Mesothelial cell of epicardium (in vitro differentiated cells): ENCODE data around the gene FHIP2A. TPM values are rescaled to one million over a fixed set of nuclear protein-coding genes. Genes with fewer than 3 reads are reported as not detected.
A peak's percentile ranks its signal among the peaks of the same experiment; 100 is the strongest.

Experiments
- DNase-seq, 2 experiments: peaks; one replicate each; pipeline ENCODE4 v3.0.0; 2021; ENCODE audit warnings: low spot score in 2 of 2; ENCODE audit not compliant: unreplicated experiment in 2 of 2
- H3K27ac Mint-ChIP-seq: 2 replicates; pipeline ENCODE4 v1.8.0; 2021; ENCODE audit warnings: mixed read lengths
- H3K27me3 Mint-ChIP-seq: 2 replicates; pipeline ENCODE4 v1.8.0; 2021; ENCODE audit warnings: low read depth, mixed read lengths
- H3K36me3 Mint-ChIP-seq: 2 replicates; pipeline ENCODE4 v1.8.0; 2021; ENCODE audit warnings: mixed read lengths
- H3K4me1 Mint-ChIP-seq: 2 replicates; pipeline ENCODE4 v1.8.0; 2021; ENCODE audit warnings: mixed read lengths
- H3K4me3 Mint-ChIP-seq: 2 replicates; pipeline ENCODE4 v1.8.0; 2021; ENCODE audit warnings: mild to moderate bottlenecking, moderate library complexity, mixed read lengths
- H3K9me3 Mint-ChIP-seq: 2 replicates; pipeline ENCODE4 v1.8.0; 2021; ENCODE audit warnings: mixed read lengths
- total RNA-seq: library from RNA; stranded (reverse); gene quantifications from 3 replicates; pipeline ENCODE4 v1.2.1, GENCODE V29; 2021
- TF ChIP-seq, protein P1 (sequence below): fragments of 200-600 bp; sonication (generic); IDR thresholded peaks from one replicate; pipeline ENCODE4 v1.5.0; 2021; ENCODE audit warnings: antibody characterized with exemption; ENCODE audit not compliant: unreplicated experiment

FHIP2A gene
- total RNA-seq, 1 donor from 2014 or later: 41.9 TPM

DNA sequence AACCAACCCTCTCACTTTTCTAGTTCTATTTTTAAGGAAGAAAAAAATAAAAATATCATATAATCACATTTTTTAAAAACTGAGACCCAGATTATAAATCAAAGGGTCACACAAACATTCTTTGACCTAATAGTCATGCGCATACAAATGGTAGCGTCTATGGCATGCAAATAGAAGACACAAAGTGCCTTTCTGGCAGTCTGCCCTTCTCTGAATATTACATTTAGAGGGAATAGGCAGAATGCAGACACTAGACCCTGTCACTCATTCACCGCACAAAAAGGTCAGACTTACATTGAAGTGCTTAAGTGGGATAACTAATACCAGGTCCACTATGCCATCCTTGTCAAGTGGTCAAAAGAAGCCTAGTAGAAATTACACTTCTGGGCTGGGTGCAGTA, 26.5 kb upstream of the FHIP2A start:
- TF ChIP-seq, protein P1, sequence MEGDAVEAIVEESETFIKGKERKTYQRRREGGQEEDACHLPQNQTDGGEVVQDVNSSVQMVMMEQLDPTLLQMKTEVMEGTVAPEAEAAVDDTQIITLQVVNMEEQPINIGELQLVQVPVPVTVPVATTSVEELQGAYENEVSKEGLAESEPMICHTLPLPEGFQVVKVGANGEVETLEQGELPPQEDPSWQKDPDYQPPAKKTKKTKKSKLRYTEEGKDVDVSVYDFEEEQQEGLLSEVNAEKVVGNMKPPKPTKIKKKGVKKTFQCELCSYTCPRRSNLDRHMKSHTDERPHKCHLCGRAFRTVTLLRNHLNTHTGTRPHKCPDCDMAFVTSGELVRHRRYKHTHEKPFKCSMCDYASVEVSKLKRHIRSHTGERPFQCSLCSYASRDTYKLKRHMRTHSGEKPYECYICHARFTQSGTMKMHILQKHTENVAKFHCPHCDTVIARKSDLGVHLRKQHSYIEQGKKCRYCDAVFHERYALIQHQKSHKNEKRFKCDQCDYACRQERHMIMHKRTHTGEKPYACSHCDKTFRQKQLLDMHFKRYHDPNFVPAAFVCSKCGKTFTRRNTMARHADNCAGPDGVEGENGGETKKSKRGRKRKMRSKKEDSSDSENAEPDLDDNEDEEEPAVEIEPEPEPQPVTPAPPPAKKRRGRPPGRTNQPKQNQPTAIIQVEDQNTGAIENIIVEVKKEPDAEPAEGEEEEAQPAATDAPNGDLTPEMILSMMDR: no peak
- no peak for DNase-seq
- Mint-ChIP-seq H3K4me1 (no peaks in the 10 kb centered on the region), H3K36me3 (no peaks in the 10 kb centered on the region), H3K4me3 (no peak overlapping the region), H3K27me3 (no peaks in the 10 kb centered on the region), H3K9me3 (peaks cover 16% of the 10 kb centered on the region), H3K27ac (peak overlapping the region; percentile 54)

DNA sequence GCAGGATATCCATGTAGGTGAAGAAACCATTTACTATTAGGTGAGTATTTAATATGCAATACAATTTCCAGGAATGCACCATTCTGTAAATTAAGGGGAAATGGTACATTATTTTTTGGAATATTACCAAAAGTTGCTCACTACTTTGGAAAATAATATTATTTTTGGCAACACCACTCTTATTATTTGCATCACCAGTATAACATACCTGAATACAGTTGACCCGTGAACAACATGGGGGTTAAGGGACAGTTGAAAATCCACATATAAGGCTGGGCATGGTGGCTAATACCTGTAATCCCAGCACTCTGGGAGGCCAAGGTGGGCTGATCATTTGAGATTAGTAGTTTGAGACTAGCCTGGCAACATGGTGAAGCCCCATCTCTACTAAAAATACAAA, 21.2 kb upstream of the FHIP2A start:
- Mint-ChIP-seq H3K4me1 (no peaks in the 10 kb centered on the region), H3K27ac (no peak overlapping the region), H3K27me3 (no peaks in the 10 kb centered on the region), H3K9me3 (peaks cover 11% of the 10 kb centered on the region), H3K36me3 (no peaks in the 10 kb centered on the region), H3K4me3 (no peak overlapping the region)
- no peak for DNase-seq
- TF ChIP-seq, protein P1: no peak

DNA sequence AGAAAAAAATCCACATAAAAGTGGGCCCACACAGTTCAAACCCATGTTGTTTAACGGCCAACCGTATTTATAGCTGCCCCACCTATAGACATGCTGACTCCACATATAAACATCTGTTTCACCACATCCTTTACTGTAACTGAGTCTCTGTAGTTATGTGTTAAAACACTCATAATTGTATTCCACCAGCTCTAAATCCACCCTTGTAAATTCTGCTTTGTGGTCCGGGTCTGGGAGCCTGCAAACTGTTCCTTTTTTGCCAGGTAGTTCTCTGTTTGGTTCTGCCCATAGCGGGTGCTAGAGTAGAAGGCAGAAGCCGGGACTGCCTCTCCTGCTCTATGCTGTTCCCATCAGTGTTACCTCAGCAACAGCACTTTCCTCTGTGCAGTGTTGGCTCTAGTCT, 20.2 kb upstream of the FHIP2A start:
- Mint-ChIP-seq H3K9me3 (peaks cover 11% of the 10 kb centered on the region), H3K27me3 (no peaks in the 10 kb centered on the region), H3K27ac (no peak overlapping the region), H3K36me3 (no peaks in the 10 kb centered on the region), H3K4me3 (no peak overlapping the region), H3K4me1 (no peaks in the 10 kb centered on the region)
- TF ChIP-seq, protein P1: no peak
- no peak for DNase-seq

DNA sequence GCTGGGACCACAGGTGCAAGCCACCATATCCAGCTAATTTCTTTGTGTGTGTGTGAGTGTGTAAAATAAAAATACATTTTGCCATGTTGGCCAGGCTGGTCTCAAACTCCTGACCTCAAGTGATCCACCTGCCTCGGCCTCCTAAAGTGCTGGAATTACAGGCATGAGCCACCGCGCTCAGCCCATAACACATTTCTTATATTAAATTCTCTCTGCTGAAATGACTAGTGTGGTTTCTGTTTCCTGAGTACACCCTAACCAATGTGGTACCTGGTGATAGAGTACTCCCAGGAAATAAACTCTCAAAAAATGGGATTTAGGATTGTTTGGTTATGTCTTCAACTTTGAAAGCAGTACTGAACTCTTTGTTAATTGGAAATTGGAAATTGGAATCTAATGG, 19.4 kb upstream of the FHIP2A start:
- H3K4me1 Mint-ChIP-seq: peaks cover 3% of the 10 kb centered on the region
- no peaks in the 10 kb centered on the region for H3K27me3 Mint-ChIP-seq
- no peak overlapping the region for H3K27ac Mint-ChIP-seq
- no peak overlapping the region for H3K4me3 Mint-ChIP-seq
- DNase-seq: no peak
- TF ChIP-seq, protein P1: no peak
- H3K9me3 Mint-ChIP-seq: peaks cover 5% of the 10 kb centered on the region
- no peaks in the 10 kb centered on the region for H3K36me3 Mint-ChIP-seq

DNA sequence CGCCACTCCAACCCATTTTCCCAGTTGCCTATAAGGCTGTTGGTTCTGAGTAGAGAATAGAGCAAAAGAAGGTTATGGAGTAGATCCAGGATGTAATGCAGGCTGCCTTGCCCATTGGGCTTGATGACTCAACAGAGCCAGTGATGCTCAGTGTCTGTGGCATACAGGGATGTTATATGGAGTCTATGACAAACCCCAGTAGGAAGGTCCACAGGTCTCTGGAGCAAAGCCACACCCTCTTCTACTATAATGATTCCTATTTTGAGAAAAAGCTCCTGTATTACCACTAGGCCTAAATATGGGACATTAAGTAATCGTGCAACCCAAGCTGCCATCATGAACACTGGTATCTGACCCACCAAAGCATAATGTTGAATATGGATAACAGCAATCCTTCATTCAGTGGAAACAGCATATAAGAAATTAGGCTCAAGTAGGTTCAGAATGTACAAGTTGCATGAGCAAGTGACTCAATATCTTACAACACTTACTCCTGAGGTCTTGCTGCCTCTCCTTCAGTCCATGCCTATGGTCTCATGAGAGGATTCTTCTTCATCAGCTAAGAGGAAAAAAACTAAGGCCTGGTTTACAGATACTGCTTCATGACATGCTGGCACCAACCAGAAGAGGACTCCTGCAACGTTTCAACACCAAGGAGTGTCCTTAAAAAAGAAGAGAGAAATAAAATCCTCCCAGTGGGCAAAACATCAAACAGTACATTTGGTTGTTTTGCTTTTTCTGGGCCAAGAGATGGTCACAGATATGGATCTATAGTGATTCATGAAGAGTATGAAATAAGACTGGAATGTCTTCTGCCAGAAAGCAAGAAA, 14.8 kb upstream of the FHIP2A start:
- H3K4me3 Mint-ChIP-seq: no peak overlapping the region
- H3K36me3 Mint-ChIP-seq: no peaks in the 10 kb centered on the region
- H3K9me3 Mint-ChIP-seq: peaks cover 6% of the 10 kb centered on the region
- no peaks in the 10 kb centered on the region for H3K27me3 Mint-ChIP-seq
- H3K27ac Mint-ChIP-seq: no peak overlapping the region
- TF ChIP-seq, protein P1: no peak
- DNase-seq: no peak
- H3K4me1 Mint-ChIP-seq: peaks cover 7% of the 10 kb centered on the region
